ENCODE results near the gene SZRD1. TPM values are rescaled to one million over a fixed set of nuclear protein-coding genes. Genes with fewer than 3 reads are reported as not detected.

The SZRD1 gene
- total and polyA plus RNA-seq, 9 of the 15 experiments (the other 6 are each of a cell fraction or from before 2014, with no cell fraction given) = 3.9 to 149 (median 82.5) TPM

- H3K9me1 ChIP-seq (ENCODE audit: control insufficient read depth, insufficient read depth, low read length) = peaks cover 7% of the 10 kb centered on the region
- peaks cover 10 to 21% of the 10 kb centered on the region in 2 experiments; a peak in 4 of 5 replicates for H3K4me1 ChIP-seq (replicated peaks in 1 of 2; ENCODE audit: control insufficient read depth in 2 of 2, insufficient read depth in 2 of 2, low read length in 2 of 2)
- peak overlapping the region; percentile 4 to 81; a peak in 3 of 4 replicates for H3K9ac ChIP-seq (ENCODE audit: insufficient read depth in 1 of 2, low read depth in 2 of 2, low read length in 2 of 2)
- peak overlapping the region; percentile 27; the same call in 1 of the 3 replicates for H3K27ac ChIP-seq (ENCODE audit: extremely low read depth, low read depth, low read length)
- 27% methylated on average over 3 of the region's 3 CpGs for WGBS (ENCODE audit: insufficient coverage, low coverage, missing lambda C conversion rate)
- no peak overlapping the region for H3K4me3 ChIP-seq
- no peaks in the 10 kb centered on the region for H3K9me3 ChIP-seq (replicated peaks; ENCODE audit: control insufficient read depth, insufficient read depth, low read depth, low read length)
- peaks cover 68% of the 10 kb centered on the region for H3K79me2 ChIP-seq (ENCODE audit: control insufficient read depth, insufficient read depth, low read length)
- in situ Hi-C loops (cut with MboI) = no loop called here
- peaks cover 41% of the 10 kb centered on the region for H4K20me1 ChIP-seq (replicated peaks; ENCODE audit: control insufficient read depth, insufficient read depth, low read length)
- peak; percentile 63 for ATAC-seq
- ChIA-PET CTCF (ENCODE audit: low intra/inter-chr PET ratio) (no interaction called here), POLR2A (interaction anchor here (1.0 to 3.5 kb wide), 6 partner anchors 9 to 24 kb away, joined by 3 to 15 read pairs (median 4); partner anchors contain the start of gene SZRD1)
- peaks cover 53% of the 10 kb centered on the region for H3K36me3 ChIP-seq (ENCODE audit: control insufficient read depth, insufficient read depth, low read length)
- no TSS peak for BruUV-seq (replicated peaks)
- H3K4me2 ChIP-seq (ENCODE audit: insufficient read depth, low read length) = no peak overlapping the region; the same call in 1 of the 2 replicates
- intact Hi-C loops (cut with micrococcal nuclease) = no loop called here
- H2AFZ ChIP-seq (ENCODE audit: low read depth, low read length) = no peak overlapping the region
- DNase-seq (ENCODE audit: extremely low read depth in 1 of 4, low spot score in 3 of 4) = no peak
- FAIRE-seq = no peak
- no peaks in the 10 kb centered on the region for H3K27me3 ChIP-seq (ENCODE audit: control insufficient read depth in 2 of 2, insufficient read depth in 2 of 2, low read length in 2 of 2)
- no peak for TF ChIP-seq PCBP2 (IDR thresholded peaks at IDR 0.05; ENCODE audit: low read depth, low read length, poor library complexity, severe bottlenecking)
- TF ChIP-seq MCM5 (IDR thresholded peaks at IDR 0.05; ENCODE audit: low read depth) = no peak
- no peak for TF ChIP-seq HNRNPK (IDR thresholded peaks at IDR 0.05; ENCODE audit: low read depth, low read length, poor library complexity, severe bottlenecking)
- no peak for TF ChIP-seq ZBTB26 (CRISPR knock-in tag; IDR thresholded peaks at IDR 0.05)
- no peak for TF ChIP-seq ZNF445 (CRISPR knock-in tag; IDR thresholded peaks at IDR 0.05; ENCODE audit: low read depth)
- peak; percentile 27; the same call in 1 of the 2 replicates for TF ChIP-seq MGA (IDR thresholded peaks at IDR 0.05)
- no peak for TF ChIP-seq HIVEP1 (CRISPR knock-in tag; IDR thresholded peaks at IDR 0.05)
Measured at GRCh38 chr1:16391411-16391810, 24.4 kb downstream of the SZRD1 start.
